Kidney capillary endothelial cell (primary cell): ENCODE data around the gene NDRG2.

Experiments
- DNase-seq: peaks from one replicate; pipeline ENCODE4 v3.0.0-alpha.2; 2018; ENCODE audit warnings: low spot score

The NDRG2 gene

DNA sequence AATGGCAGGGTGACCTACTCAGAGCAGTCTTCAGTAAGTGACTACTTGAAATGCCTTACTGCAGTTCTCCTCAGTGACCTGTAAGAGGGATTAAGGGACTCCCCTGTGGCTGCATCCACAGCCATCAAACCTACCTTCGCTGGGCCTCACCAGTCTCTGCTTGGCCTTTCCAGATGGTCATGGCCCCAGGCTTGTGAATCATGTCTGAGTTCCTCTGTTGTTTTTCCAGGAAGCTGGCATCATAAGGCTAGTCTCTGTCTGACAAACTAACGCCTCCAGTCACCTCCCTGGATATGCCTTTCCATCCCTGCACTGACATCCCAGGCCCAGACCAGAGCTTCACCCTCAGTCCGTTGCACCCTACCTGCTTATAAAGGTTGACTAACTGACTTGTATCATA, 55.5 kb downstream of the NDRG2 start:
- DNase-seq: no peak
